Epithelial cell of proximal tubule (primary cell): ENCODE measurements around the gene OR2Z1. TPM values are rescaled to one million over a fixed set of nuclear protein-coding genes. Genes with fewer than 3 reads are reported as not detected.

ENCODE experiments used
- DNase-seq: peaks from one replicate; pipeline ENCODE4 v3.0.0-alpha.2; 2011; ENCODE audit warnings: low read depth
- H3K4me3 ChIP-seq: 2 replicates; pipeline ENCODE4 v1.5.1; 2011; ENCODE audit warnings: low read depth, mild to moderate bottlenecking, low read length
- CTCF ChIP-seq: conservative IDR thresholded peaks from 2 replicates; pipeline ENCODE4 v1.5.1; 2012; ENCODE audit warnings: low read depth, mild to moderate bottlenecking, low read length
- total RNA-seq: library from RNA; depleted of rRNA; stranded (reverse); fragments of >200 nt; gene quantifications from 2 replicates; pipeline ENCODE4 v1.2.3, GENCODE V29; 2015

OR2Z1 gene
- total RNA-seq, 1 donor from 2014 or later, result not detected

GRCh38 chr19:8682472-8682871 is 39.0 kb upstream of the OR2Z1 start:
- TF ChIP-seq CTCF, result no peak
- H3K4me3 ChIP-seq, result no peak overlapping the region
- no peak for DNase-seq

GRCh38 chr19:8682931-8683330 is 38.5 kb upstream of the OR2Z1 start:
- TF ChIP-seq CTCF, result no peak
- H3K4me3 ChIP-seq, result no peak overlapping the region
- DNase-seq, result no peak

GRCh38 chr19:8684001-8684902 is 37.2 kb upstream of the OR2Z1 start:
- no peak overlapping the region for H3K4me3 ChIP-seq
- TF ChIP-seq CTCF, result no peak
- no peak for DNase-seq

- no peak for DNase-seq
- no peak overlapping the region for H3K4me3 ChIP-seq
- no peak for TF ChIP-seq CTCF
These were observed 34.9 kb upstream of the OR2Z1 start for GRCh38 chr19:8686549-8686948.

- DNase-seq, result no peak
- TF ChIP-seq CTCF, result no peak
- H3K4me3 ChIP-seq, result no peak overlapping the region
These were observed 32.5 kb upstream of the OR2Z1 start for GRCh38 chr19:8688930-8689329.

GRCh38 chr19:8690753-8691539 is 30.5 kb upstream of the OR2Z1 start:
- no peak for TF ChIP-seq CTCF
- H3K4me3 ChIP-seq, result no peak overlapping the region
- no peak for DNase-seq
